ENCODE measurements around the gene YAP1.

The YAP1 gene

DNA sequence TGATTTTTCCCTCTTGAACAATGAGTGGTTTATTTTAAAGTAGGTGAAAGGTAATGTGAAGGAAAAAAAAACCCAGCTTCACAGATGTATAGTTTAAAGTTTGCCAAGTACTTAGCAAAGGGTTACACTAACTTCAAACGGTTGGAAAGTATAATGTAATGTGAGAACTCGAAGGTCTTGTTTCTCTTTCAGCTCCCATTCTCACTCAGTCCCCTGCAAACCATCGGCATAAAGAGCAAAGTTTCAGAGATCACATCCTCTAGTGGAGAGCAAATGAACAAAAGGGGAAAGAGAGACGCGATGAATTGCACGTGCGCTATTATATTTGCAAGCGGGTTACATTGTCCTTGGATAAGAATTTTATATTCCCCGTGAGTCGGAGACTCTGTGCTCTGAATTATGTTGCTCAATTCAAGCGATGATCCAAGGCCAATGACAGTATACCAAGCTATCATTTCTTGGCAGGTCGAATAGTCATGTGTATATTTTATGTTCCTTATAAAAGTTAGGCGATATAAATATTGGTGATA is 169.5 kb downstream of the YAP1 start:
- peak; percentile 48 for DNase-seq (ENCODE audit: low spot score)

DNA sequence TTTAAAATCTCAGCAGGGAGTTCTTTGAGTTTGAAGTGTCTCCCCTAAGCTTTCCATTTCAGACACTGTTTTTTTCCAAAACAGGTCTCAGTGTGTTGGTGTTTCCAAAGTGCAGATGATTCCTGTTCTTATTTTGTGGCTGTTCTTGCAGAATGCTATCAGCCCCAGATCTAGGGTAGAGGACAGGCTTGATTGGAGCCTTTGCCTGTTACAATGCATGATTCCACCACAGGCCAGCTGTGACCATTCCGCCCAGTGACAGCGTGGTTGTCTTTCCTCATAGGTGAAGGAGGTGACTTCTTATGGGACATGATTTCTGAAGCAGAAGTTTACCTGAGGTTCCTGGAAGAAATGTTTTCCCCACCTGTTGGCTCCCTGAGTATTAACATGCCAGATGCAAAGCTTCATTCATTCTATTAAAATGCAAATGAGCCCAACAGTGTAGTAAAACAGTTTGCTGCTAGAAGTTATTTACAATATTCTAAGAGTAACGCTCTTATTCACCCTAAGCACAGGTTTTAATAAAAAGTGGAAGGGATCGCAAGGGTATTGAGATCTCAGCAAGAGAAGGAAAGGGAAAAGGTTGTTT is 170.1 kb downstream of the YAP1 start:
- no peak for DNase-seq (ENCODE audit: low spot score)

All from AG20443 (cell line).